DOHH2 (cell line): ENCODE measurements around the gene SLC1A2.

Source experiments
- H3F3A ChIP-seq: fragments of 200-600 bp; sonication (generic), shearing (Covaris generic); 2 replicates; pipeline ENCODE4 v1.6.0; 2016; ENCODE audit warnings: antibody characterized with exemption, mild to moderate bottlenecking; ENCODE audit not compliant: control insufficient read depth, insufficient read depth
- H3K27ac ChIP-seq: fragments of 200-600 bp; sonication (generic); 2 replicates; pipeline ENCODE4 v1.5.1; 2014; ENCODE audit warnings: low read depth, mild to moderate bottlenecking, low read length, moderate library complexity
- H3K27me3 ChIP-seq: fragments of 200-600 bp; sonication (generic); 2 replicates; pipeline ENCODE4 v1.6.1; 2014; ENCODE audit warnings: mild to moderate bottlenecking, low read length, mixed read lengths; ENCODE audit not compliant: control insufficient read depth
- H3K36me3 ChIP-seq: fragments of 200-600 bp; sonication (generic); 2 replicates; pipeline ENCODE4 v1.6.1; 2014; ENCODE audit warnings: mild to moderate bottlenecking, low read length, moderate library complexity, mixed read lengths; ENCODE audit not compliant: control insufficient read depth
- H3K4me1 ChIP-seq: fragments of 200-600 bp; sonication (generic); 2 replicates; pipeline ENCODE4 v1.6.1; 2014; ENCODE audit warnings: mild to moderate bottlenecking, low read length, mixed read lengths; ENCODE audit not compliant: control insufficient read depth
- H3K4me2 ChIP-seq: fragments of 200-600 bp; sonication (generic); 2 replicates; pipeline ENCODE4 v1.6.0; 2014; ENCODE audit warnings: mild to moderate bottlenecking, low read length, moderate library complexity
- H3K4me3 ChIP-seq: fragments of 200-600 bp; sonication (generic); 2 replicates; pipeline ENCODE4 v1.5.1; 2014; ENCODE audit warnings: mild to moderate bottlenecking, low read length, mixed read lengths
- H3K79me2 ChIP-seq: fragments of 200-600 bp; sonication (generic); 2 replicates; pipeline ENCODE4 v1.6.1; 2014; ENCODE audit warnings: mild to moderate bottlenecking, low read length, mixed read lengths; ENCODE audit not compliant: control insufficient read depth
- H3K9me2 ChIP-seq: fragments of 200-600 bp; sonication (generic); replicated peaks from 2 replicates; pipeline ENCODE4 v1.6.1; 2014; ENCODE audit warnings: mild to moderate bottlenecking, low read length, mixed read lengths; ENCODE audit not compliant: control insufficient read depth
- H3K9me3 ChIP-seq: fragments of 200-600 bp; sonication (generic); 2 replicates; pipeline ENCODE4 v1.6.1; 2014; ENCODE audit warnings: antibody characterized with exemption, low read length, mixed read lengths; ENCODE audit not compliant: control insufficient read depth, insufficient read depth
- H4K20me1 ChIP-seq: fragments of 200-600 bp; sonication (generic); 2 replicates; pipeline ENCODE4 v1.6.0; 2014; ENCODE audit warnings: low read depth, mild to moderate bottlenecking, antibody characterized with exemption, low read length, moderate library complexity; ENCODE audit not compliant: control insufficient read depth, insufficient read depth
- EZH2phosphoT487 ChIP-seq: fragments of 200-600 bp; sonication (generic); IDR thresholded peaks from 2 replicates; pipeline ENCODE4 v1.6.1; 2017; ENCODE audit warnings: borderline replicate concordance, mild to moderate bottlenecking, antibody characterized with exemption, low read length, moderate library complexity, mixed read lengths
- TF ChIP-seq, protein P1 (sequence below): fragments of 200-600 bp; sonication (generic); IDR thresholded peaks from one replicate; pipeline ENCODE4 v1.5.1; 2014; ENCODE audit warnings: antibody characterized with exemption, mild to moderate bottlenecking, low read depth, low read length; ENCODE audit not compliant: poor library complexity, severe bottlenecking

The SLC1A2 gene

DNA sequence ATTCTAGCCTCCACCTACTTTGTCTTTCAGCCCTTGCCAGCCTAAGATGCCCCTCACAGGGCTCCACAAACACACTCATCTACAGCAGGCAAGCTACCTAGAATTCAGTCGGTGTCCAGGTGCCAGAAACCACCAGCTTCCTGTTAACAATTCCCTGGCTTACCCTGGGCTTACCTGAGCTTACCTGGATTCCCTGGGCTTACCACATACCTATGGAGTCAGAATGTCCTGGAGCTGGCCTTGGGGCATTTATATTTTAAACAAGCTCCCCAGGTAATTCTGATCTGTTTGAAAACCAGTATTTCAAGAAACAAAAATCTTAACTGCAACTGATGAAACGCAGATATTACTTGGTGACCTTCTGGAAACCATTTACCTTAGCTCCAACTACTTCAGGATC lies 123.6 kb downstream of the SLC1A2 start:
- H4K20me1 ChIP-seq = no peaks in the 10 kb centered on the region
- H3K4me1 ChIP-seq = no peaks in the 10 kb centered on the region
- no peaks in the 10 kb centered on the region for H3K79me2 ChIP-seq
- no peak overlapping the region for H3K27ac ChIP-seq
- no peaks in the 10 kb centered on the region for H3K9me2 ChIP-seq
- no peaks in the 10 kb centered on the region for H3K9me3 ChIP-seq
- H3K4me3 ChIP-seq = no peak overlapping the region
- no peaks in the 10 kb centered on the region for H3K27me3 ChIP-seq
- no peak for TF ChIP-seq EZH2phosphoT487
- TF ChIP-seq, protein P1, sequence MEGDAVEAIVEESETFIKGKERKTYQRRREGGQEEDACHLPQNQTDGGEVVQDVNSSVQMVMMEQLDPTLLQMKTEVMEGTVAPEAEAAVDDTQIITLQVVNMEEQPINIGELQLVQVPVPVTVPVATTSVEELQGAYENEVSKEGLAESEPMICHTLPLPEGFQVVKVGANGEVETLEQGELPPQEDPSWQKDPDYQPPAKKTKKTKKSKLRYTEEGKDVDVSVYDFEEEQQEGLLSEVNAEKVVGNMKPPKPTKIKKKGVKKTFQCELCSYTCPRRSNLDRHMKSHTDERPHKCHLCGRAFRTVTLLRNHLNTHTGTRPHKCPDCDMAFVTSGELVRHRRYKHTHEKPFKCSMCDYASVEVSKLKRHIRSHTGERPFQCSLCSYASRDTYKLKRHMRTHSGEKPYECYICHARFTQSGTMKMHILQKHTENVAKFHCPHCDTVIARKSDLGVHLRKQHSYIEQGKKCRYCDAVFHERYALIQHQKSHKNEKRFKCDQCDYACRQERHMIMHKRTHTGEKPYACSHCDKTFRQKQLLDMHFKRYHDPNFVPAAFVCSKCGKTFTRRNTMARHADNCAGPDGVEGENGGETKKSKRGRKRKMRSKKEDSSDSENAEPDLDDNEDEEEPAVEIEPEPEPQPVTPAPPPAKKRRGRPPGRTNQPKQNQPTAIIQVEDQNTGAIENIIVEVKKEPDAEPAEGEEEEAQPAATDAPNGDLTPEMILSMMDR = no peak
- H3K4me2 ChIP-seq = no peak overlapping the region
- no peaks in the 10 kb centered on the region for H3F3A ChIP-seq
- no peaks in the 10 kb centered on the region for H3K36me3 ChIP-seq

DNA sequence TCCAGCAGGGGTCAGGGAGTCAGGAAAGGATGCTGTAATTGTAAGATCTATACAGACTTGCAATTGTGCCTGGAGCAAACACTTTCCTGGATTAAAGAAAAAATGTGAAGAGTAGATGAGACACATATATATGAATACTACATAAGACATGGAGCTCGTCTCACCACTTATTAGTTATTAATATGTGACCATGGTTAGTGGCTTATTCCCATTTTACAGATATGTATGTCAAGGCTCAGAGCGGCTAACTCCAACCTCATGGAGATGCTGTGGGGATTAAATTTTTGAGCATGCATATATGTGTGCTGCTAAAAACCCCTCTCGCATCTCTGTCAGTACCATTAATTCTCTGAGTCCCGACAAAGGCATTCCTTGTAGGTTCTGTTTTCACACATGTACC lies 125.7 kb downstream of the SLC1A2 start:
- Histone ChIP-seq H3K9me2 (no peaks in the 10 kb centered on the region), H3K27me3 (no peaks in the 10 kb centered on the region), H3F3A (no peaks in the 10 kb centered on the region), H4K20me1 (no peaks in the 10 kb centered on the region), H3K4me3 (no peak overlapping the region), H3K9me3 (no peaks in the 10 kb centered on the region), H3K79me2 (no peaks in the 10 kb centered on the region), H3K4me2 (no peak overlapping the region), H3K36me3 (no peaks in the 10 kb centered on the region), H3K4me1 (no peaks in the 10 kb centered on the region), H3K27ac (no peak overlapping the region)
- TF ChIP-seq, protein P1 = no peak
- TF ChIP-seq EZH2phosphoT487 = no peak

DNA sequence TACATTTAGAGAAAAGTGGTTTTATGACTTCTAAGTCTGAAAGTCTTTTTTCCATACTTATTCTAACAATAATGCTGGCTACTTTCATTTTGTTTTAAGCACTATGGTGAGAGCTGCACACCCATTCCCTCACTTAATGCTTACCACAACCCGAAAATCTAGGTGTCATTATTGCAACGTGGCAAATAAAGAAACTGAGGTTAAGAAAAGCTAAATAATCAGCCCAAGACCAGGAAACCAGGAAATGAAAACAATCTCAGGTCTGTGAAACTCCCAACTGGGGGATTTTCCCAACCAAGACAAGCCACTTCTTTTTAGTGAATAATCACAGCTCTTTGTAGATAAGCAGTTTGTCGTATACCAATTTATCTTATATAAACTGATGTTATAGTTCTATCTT lies 126.3 kb downstream of the SLC1A2 start:
- Histone ChIP-seq H3K9me3 (no peaks in the 10 kb centered on the region), H3K4me2 (no peak overlapping the region), H3K27ac (no peak overlapping the region), H3K79me2 (no peaks in the 10 kb centered on the region), H3K36me3 (no peaks in the 10 kb centered on the region), H3F3A (no peaks in the 10 kb centered on the region), H3K27me3 (no peaks in the 10 kb centered on the region), H3K9me2 (no peaks in the 10 kb centered on the region), H3K4me3 (no peak overlapping the region), H3K4me1 (no peaks in the 10 kb centered on the region), H4K20me1 (no peaks in the 10 kb centered on the region)
- TF ChIP-seq, protein P1 = no peak
- no peak for TF ChIP-seq EZH2phosphoT487

DNA sequence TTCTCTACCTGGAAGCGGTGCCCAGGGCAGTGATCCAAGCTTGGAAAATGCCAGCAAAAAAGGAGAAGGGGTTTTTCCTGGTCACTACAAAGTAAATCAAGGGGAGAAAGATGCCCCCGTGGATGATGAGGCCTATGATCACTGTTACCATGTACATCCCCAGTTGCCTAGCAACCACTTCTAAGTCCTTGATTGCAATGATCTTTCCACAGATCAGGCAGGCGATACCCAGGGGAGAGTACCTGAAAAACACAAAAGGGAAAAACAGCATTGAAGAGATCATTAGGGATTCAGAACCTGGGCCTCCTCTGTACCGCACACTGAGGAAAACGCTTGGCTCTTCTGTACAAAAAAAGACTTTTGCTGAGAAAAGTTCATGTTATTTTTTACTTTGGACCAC lies 127.1 kb downstream of the SLC1A2 start:
- no peaks in the 10 kb centered on the region for H3F3A ChIP-seq
- no peaks in the 10 kb centered on the region for H4K20me1 ChIP-seq
- no peaks in the 10 kb centered on the region for H3K9me2 ChIP-seq
- TF ChIP-seq EZH2phosphoT487 = no peak
- TF ChIP-seq, protein P1 = no peak
- no peaks in the 10 kb centered on the region for H3K79me2 ChIP-seq
- no peak overlapping the region for H3K27ac ChIP-seq
- H3K36me3 ChIP-seq = no peaks in the 10 kb centered on the region
- H3K4me2 ChIP-seq = no peak overlapping the region
- H3K4me3 ChIP-seq = no peak overlapping the region
- H3K4me1 ChIP-seq = no peaks in the 10 kb centered on the region
- H3K27me3 ChIP-seq = no peaks in the 10 kb centered on the region
- H3K9me3 ChIP-seq = no peaks in the 10 kb centered on the region
